ENCODE results near the gene KRTAP10-4.

The KRTAP10-4 gene

DNA sequence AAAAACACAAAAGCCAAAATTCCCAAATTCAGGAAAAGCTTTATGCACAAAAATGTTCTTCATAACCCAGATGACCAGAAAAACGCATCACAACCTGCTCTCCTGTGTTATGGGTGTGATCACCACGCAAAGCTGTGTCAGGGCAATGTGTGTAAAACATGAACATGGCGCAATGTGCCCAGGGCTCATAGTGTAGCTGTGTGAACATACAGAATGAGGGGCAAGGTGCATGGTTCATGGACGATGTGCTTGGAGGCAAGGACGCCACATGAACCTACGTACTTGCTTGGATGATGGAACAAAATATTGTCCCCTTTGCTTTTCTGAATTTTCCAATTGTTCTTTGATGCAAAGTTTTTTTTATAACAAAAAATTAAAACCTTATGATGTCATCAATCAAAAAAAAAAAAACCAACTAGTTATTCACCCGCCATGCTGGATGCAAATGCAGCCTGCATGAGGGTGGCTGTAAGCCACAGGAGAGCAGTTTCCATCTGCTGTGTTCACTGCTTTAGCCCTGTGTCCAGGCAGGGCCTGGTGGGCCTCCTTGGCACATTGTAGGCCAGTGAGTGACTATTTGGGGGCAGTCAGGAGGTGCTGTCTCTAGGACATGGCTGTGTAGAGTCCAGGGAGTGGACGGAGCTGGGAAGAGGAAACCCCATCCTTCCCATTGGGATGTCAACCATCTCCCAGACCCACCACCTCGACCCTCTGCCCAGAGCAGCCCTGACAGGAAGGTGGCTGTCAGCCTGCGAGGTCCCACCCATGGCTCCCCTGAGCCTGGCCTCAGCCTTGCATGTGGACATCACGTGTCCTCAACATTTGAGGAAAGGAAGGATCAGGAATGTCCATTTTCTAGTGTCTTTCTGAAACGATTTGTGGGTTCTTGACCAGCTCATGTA is 47.2 kb upstream of the KRTAP10-4 start:
- H2BK12ac ChIP-seq (ENCODE audit: low read length in 2 of 2), result no peak overlapping the region
- H2AK5ac ChIP-seq (ENCODE audit: low read length, severe bottlenecking), result no peak overlapping the region
- H2BK15ac ChIP-seq (ENCODE audit: low read depth, poor library complexity, severe bottlenecking), result no peak overlapping the region
- no peak for DNase-seq
- no peak overlapping the region for H2AFZ ChIP-seq (ENCODE audit: low read depth, low read length)
- no peaks in the 10 kb centered on the region for H3K36me3 ChIP-seq (ENCODE audit: control insufficient read depth in 1 of 2, insufficient read depth in 2 of 2, low read depth in 1 of 2, low read length in 2 of 2)
- no peak overlapping the region for H3K18ac ChIP-seq (ENCODE audit: low read depth in 1 of 2, low read length in 2 of 2)
- no peak overlapping the region for H3K27ac ChIP-seq (ENCODE audit: low read length, poor library complexity, severe bottlenecking)
- no peak overlapping the region for H3K4me3 ChIP-seq (ENCODE audit: insufficient read depth in 1 of 2, low read depth in 1 of 2, low read length in 2 of 2)
- peaks cover 0 to 3% of the 10 kb centered on the region in 2 experiments for H3K27me3 ChIP-seq (ENCODE audit: control insufficient read depth in 1 of 2, insufficient read depth in 1 of 2, low read length in 2 of 2)
- no peak overlapping the region for H3K9ac ChIP-seq (ENCODE audit: low read length)
- no peak overlapping the region for H4K91ac ChIP-seq (ENCODE audit: low read length)
- no peaks in the 10 kb centered on the region for H3K79me1 ChIP-seq (replicated peaks; ENCODE audit: low read length, poor library complexity, severe bottlenecking)
- no peak overlapping the region for H3K14ac ChIP-seq (ENCODE audit: low read length in 2 of 2)
- H3K4me1 ChIP-seq (ENCODE audit: control insufficient read depth, insufficient read depth, low read depth, low read length), result no peaks in the 10 kb centered on the region
- H3K4ac ChIP-seq (ENCODE audit: low read depth in 1 of 2, low read length in 2 of 2), result no peak overlapping the region
- no peaks in the 10 kb centered on the region for H3K9me3 ChIP-seq (ENCODE audit: control insufficient read depth, low read length)
- 81% methylated on average over 10 of the region's 12 CpGs for whole genome bisulfite sequencing
- no peak overlapping the region for H3K23ac ChIP-seq (ENCODE audit: low read length in 2 of 2)
- H3K4me2 ChIP-seq (ENCODE audit: low read length, poor library complexity, severe bottlenecking), result no peak overlapping the region
- no peak overlapping the region for H2BK5ac ChIP-seq (ENCODE audit: low read depth, low read length, poor library complexity, severe bottlenecking)
- H4K8ac ChIP-seq (ENCODE audit: low read length), result no peak overlapping the region
- no peak overlapping the region for H2BK120ac ChIP-seq (ENCODE audit: low read depth, low read length)

DNA sequence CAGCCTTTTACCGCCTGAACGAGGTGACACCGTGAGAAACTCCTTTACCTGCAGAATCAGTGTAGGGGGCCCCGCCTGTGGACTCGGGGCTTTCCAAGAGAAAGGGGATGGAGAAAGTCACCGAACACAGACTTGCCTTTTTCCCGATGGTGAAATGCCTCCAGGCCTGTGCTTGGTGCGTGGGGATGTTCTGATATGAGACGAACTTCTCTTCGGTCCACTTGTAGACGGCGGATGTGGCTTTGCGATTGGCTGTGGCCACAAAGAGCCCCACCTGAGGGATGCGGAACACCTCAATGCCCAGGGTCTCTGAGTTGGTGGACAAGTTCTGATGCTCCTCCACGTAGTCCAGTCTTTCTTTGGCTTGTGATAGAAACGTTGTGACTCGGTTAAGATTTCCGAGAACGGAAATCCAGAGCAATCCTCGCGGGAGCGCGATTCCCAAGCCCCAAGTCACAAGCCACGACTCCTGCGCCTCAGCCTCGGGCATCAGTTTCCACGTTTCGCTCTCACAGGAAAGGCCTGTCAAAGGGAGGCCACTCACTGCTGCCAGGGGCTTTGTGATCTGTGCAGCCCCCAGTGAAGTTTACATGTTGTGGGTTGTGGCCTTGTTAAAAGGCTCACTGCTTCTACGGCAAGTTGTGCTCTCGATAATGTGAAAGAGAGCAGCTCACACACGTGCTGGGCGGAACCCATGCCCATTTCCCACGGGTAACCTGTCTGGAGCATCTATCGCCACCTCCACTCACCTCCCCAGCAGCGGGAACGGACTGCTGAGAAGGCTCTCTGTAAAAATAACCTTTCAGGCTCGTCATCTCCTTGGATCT is 46.2 kb upstream of the KRTAP10-4 start:
- Histone ChIP-seq H3K4me2 (ENCODE audit: low read length, poor library complexity, severe bottlenecking) (no peak overlapping the region), H3K4me3 (ENCODE audit: insufficient read depth in 1 of 2, low read depth in 1 of 2, low read length in 2 of 2) (no peak overlapping the region), H3K79me1 (replicated peaks; ENCODE audit: low read length, poor library complexity, severe bottlenecking) (no peaks in the 10 kb centered on the region), H3K14ac (ENCODE audit: low read length in 2 of 2) (no peak overlapping the region), H3K23ac (ENCODE audit: low read length in 2 of 2) (no peak overlapping the region), H3K9me3 (ENCODE audit: control insufficient read depth, low read length) (no peaks in the 10 kb centered on the region), H3K4ac (ENCODE audit: low read depth in 1 of 2, low read length in 2 of 2) (no peak overlapping the region), H3K27me3 (ENCODE audit: control insufficient read depth in 1 of 2, insufficient read depth in 1 of 2, low read length in 2 of 2) (peaks cover 0 to 3% of the 10 kb centered on the region in 2 experiments), H3K18ac (ENCODE audit: low read depth in 1 of 2, low read length in 2 of 2) (no peak overlapping the region), H3K36me3 (ENCODE audit: control insufficient read depth in 1 of 2, insufficient read depth in 2 of 2, low read depth in 1 of 2, low read length in 2 of 2) (no peaks in the 10 kb centered on the region), H4K91ac (ENCODE audit: low read length) (no peak overlapping the region), H2BK12ac (ENCODE audit: low read length in 2 of 2) (no peak overlapping the region), H3K27ac (ENCODE audit: low read length, poor library complexity, severe bottlenecking) (no peak overlapping the region), H2AFZ (ENCODE audit: low read depth, low read length) (no peak overlapping the region), H2AK5ac (ENCODE audit: low read length, severe bottlenecking) (no peak overlapping the region), H4K8ac (ENCODE audit: low read length) (no peak overlapping the region), H2BK15ac (ENCODE audit: low read depth, poor library complexity, severe bottlenecking) (no peak overlapping the region), H3K9ac (ENCODE audit: low read length) (no peak overlapping the region), H2BK5ac (ENCODE audit: low read depth, low read length, poor library complexity, severe bottlenecking) (no peak overlapping the region), H3K4me1 (ENCODE audit: control insufficient read depth, insufficient read depth, low read depth, low read length) (no peaks in the 10 kb centered on the region), H2BK120ac (ENCODE audit: low read depth, low read length) (no peak overlapping the region)
- 89% methylated on average over 37 of the region's 37 CpGs for WGBS
- no peak for DNase-seq

- H3K4me3 ChIP-seq (ENCODE audit: insufficient read depth in 1 of 2, low read depth in 1 of 2, low read length in 2 of 2), result no peak overlapping the region
- H4K8ac ChIP-seq (ENCODE audit: low read length), result no peak overlapping the region
- no peak overlapping the region for H2BK15ac ChIP-seq (ENCODE audit: low read depth, poor library complexity, severe bottlenecking)
- H3K4ac ChIP-seq (ENCODE audit: low read depth in 1 of 2, low read length in 2 of 2), result no peak overlapping the region
- H3K27ac ChIP-seq (ENCODE audit: low read length, poor library complexity, severe bottlenecking), result no peak overlapping the region
- H3K79me1 ChIP-seq (replicated peaks; ENCODE audit: low read length, poor library complexity, severe bottlenecking), result no peaks in the 10 kb centered on the region
- 83% methylated on average over 18 of the region's 18 CpGs for WGBS
- H3K9ac ChIP-seq (ENCODE audit: low read length), result no peak overlapping the region
- no peaks in the 10 kb centered on the region for H3K4me1 ChIP-seq (ENCODE audit: control insufficient read depth, insufficient read depth, low read depth, low read length)
- no peak overlapping the region for H2BK5ac ChIP-seq (ENCODE audit: low read depth, low read length, poor library complexity, severe bottlenecking)
- H3K9me3 ChIP-seq (ENCODE audit: control insufficient read depth, low read length), result no peaks in the 10 kb centered on the region
- H4K91ac ChIP-seq (ENCODE audit: low read length), result no peak overlapping the region
- H2AK5ac ChIP-seq (ENCODE audit: low read length, severe bottlenecking), result no peak overlapping the region
- H2BK120ac ChIP-seq (ENCODE audit: low read depth, low read length), result no peak overlapping the region
- H3K18ac ChIP-seq (ENCODE audit: low read depth in 1 of 2, low read length in 2 of 2), result no peak overlapping the region
- DNase-seq, result no peak
- H3K14ac ChIP-seq (ENCODE audit: low read length in 2 of 2), result no peak overlapping the region
- H3K36me3 ChIP-seq (ENCODE audit: control insufficient read depth in 1 of 2, insufficient read depth in 2 of 2, low read depth in 1 of 2, low read length in 2 of 2), result no peaks in the 10 kb centered on the region
- no peak overlapping the region for H3K4me2 ChIP-seq (ENCODE audit: low read length, poor library complexity, severe bottlenecking)
- no peak overlapping the region for H2BK12ac ChIP-seq (ENCODE audit: low read length in 2 of 2)
- no peak overlapping the region for H3K23ac ChIP-seq (ENCODE audit: low read length in 2 of 2)
- peaks cover 0 to 3% of the 10 kb centered on the region in 2 experiments for H3K27me3 ChIP-seq (ENCODE audit: control insufficient read depth in 1 of 2, insufficient read depth in 1 of 2, low read length in 2 of 2)
- no peak overlapping the region for H2AFZ ChIP-seq (ENCODE audit: low read depth, low read length)
Observed at GRCh38 chr21:44527983-44528633, 45.4 kb upstream of the KRTAP10-4 start.

GRCh38 chr21:44528634-44528995 is 44.9 kb upstream of the KRTAP10-4 start:
- Histone ChIP-seq H3K4me3 (ENCODE audit: insufficient read depth in 1 of 2, low read depth in 1 of 2, low read length in 2 of 2) (no peak overlapping the region), H2BK120ac (ENCODE audit: low read depth, low read length) (no peak overlapping the region), H2BK15ac (ENCODE audit: low read depth, poor library complexity, severe bottlenecking) (no peak overlapping the region), H3K23ac (ENCODE audit: low read length in 2 of 2) (no peak overlapping the region), H3K27me3 (ENCODE audit: control insufficient read depth in 1 of 2, insufficient read depth in 1 of 2, low read length in 2 of 2) (peaks cover 0 to 3% of the 10 kb centered on the region in 2 experiments), H2AK5ac (ENCODE audit: low read length, severe bottlenecking) (no peak overlapping the region), H3K14ac (ENCODE audit: low read length in 2 of 2) (no peak overlapping the region), H3K27ac (ENCODE audit: low read length, poor library complexity, severe bottlenecking) (no peak overlapping the region), H3K36me3 (ENCODE audit: control insufficient read depth in 1 of 2, insufficient read depth in 2 of 2, low read depth in 1 of 2, low read length in 2 of 2) (no peaks in the 10 kb centered on the region), H3K9ac (ENCODE audit: low read length) (no peak overlapping the region), H3K9me3 (ENCODE audit: control insufficient read depth, low read length) (no peaks in the 10 kb centered on the region), H2AFZ (ENCODE audit: low read depth, low read length) (no peak overlapping the region), H3K4me2 (ENCODE audit: low read length, poor library complexity, severe bottlenecking) (no peak overlapping the region), H4K91ac (ENCODE audit: low read length) (no peak overlapping the region), H3K18ac (ENCODE audit: low read depth in 1 of 2, low read length in 2 of 2) (no peak overlapping the region), H4K8ac (ENCODE audit: low read length) (no peak overlapping the region), H2BK12ac (ENCODE audit: low read length in 2 of 2) (no peak overlapping the region), H3K4me1 (ENCODE audit: control insufficient read depth, insufficient read depth, low read depth, low read length) (no peaks in the 10 kb centered on the region), H3K4ac (ENCODE audit: low read depth in 1 of 2, low read length in 2 of 2) (no peak overlapping the region), H2BK5ac (ENCODE audit: low read depth, low read length, poor library complexity, severe bottlenecking) (no peak overlapping the region), H3K79me1 (replicated peaks; ENCODE audit: low read length, poor library complexity, severe bottlenecking) (no peaks in the 10 kb centered on the region)
- no peak for DNase-seq
- 85% methylated on average over 10 of the region's 10 CpGs for WGBS

All from mesenchymal stem cell (in vitro differentiated cells and primary cell).